HUDEP-2 (cell line): ENCODE data around the gene SPACA7.
"Not testable (repeated sequence)": the region's sequence is repeated elsewhere in the genome, so short reads cannot be mapped to it uniquely, and the experiment has no call there.

Experiments used
- DNase-seq, 76 experiments: peaks; one replicate each; lab custom pipeline; 2025; ENCODE audit not compliant: unreplicated experiment in 76 of 76; lab: John Stamatoyannopoulos, UW

SPACA7 gene

GRCh38 chr13:112349681-112350080, 26.5 kb upstream of the SPACA7 start:
- DNase-seq = no peak

GRCh38 chr13:112350300-112350699, 25.9 kb upstream of the SPACA7 start:
- no peak for DNase-seq

- no peak for DNase-seq
Measured at GRCh38 chr13:112351825-112352224, 24.3 kb upstream of the SPACA7 start.

GRCh38 chr13:112353856-112354255, 22.3 kb upstream of the SPACA7 start:
- DNase-seq = no peak

- no peak for DNase-seq
Measured at GRCh38 chr13:112354330-112355273, 21.6 kb upstream of the SPACA7 start.

- DNase-seq = no peak
Measured at GRCh38 chr13:112355274-112355838, 20.8 kb upstream of the SPACA7 start.

GRCh38 chr13:112356190-112356589, 20.0 kb upstream of the SPACA7 start:
- no peak for DNase-seq

- DNase-seq = no peak
Measured at GRCh38 chr13:112358156-112358555, 18.0 kb upstream of the SPACA7 start.

GRCh38 chr13:112362021-112362420, 14.1 kb upstream of the SPACA7 start:
- no peak for DNase-seq

- DNase-seq = no peak
Measured at GRCh38 chr13:112363867-112364528, 12.2 kb upstream of the SPACA7 start.

- DNase-seq = no peak
Measured at GRCh38 chr13:112366907-112367646, 9.1 kb upstream of the SPACA7 start.

GRCh38 chr13:112368883-112369282, 7.3 kb upstream of the SPACA7 start:
- DNase-seq = no peak

GRCh38 chr13:112370311-112370710, 5.8 kb upstream of the SPACA7 start:
- DNase-seq = no peak

GRCh38 chr13:112374271-112374670, 1.9 kb upstream of the SPACA7 start:
- DNase-seq = no peak

- DNase-seq = no peak
Measured at GRCh38 chr13:112391746-112392145, 15.6 kb downstream of the SPACA7 start.

- DNase-seq = no peak
Measured at GRCh38 chr13:112392719-112393118, 16.6 kb downstream of the SPACA7 start.

- not testable (repeated sequence) for DNase-seq
Measured at GRCh38 chr13:112395022-112395421, 18.9 kb downstream of the SPACA7 start.

- not testable (repeated sequence) for DNase-seq
Measured at GRCh38 chr13:112395941-112396340, 19.8 kb downstream of the SPACA7 start.

- no peak for DNase-seq
Measured at GRCh38 chr13:112397108-112397507, 21.0 kb downstream of the SPACA7 start.

- not testable (repeated sequence) for DNase-seq
Measured at GRCh38 chr13:112398347-112398746, 22.2 kb downstream of the SPACA7 start.

GRCh38 chr13:112409828-112410227, 33.7 kb downstream of the SPACA7 start:
- DNase-seq = not testable (repeated sequence)
